GM12878 (cell line): Measurements from ENCODE around the gene USP28. TPM values are rescaled to one million over a fixed set of nuclear protein-coding genes. Genes with fewer than 3 reads are reported as not detected.

Experiments used
- CHD1 ChIP-seq: IDR thresholded peaks from 2 replicates; pipeline ENCODE4 v1.6.1; 2012; ENCODE audit warnings: low read depth, low read length, improper control_type of control experiment
- CHD2 ChIP-seq: IDR thresholded peaks from 2 replicates; pipeline ENCODE4 v1.6.1; 2011; ENCODE audit warnings: low read depth, low read length, improper control_type of control experiment, borderline replicate concordance
- HDGF ChIP-seq: fragments of 450-650 bp; IDR thresholded peaks from 2 replicates; pipeline ENCODE4 v1.6.1; 2016; ENCODE audit warnings: antibody characterized with exemption
- MXI1 ChIP-seq: fragments of 150-350 bp; IDR thresholded peaks from 2 replicates; pipeline ENCODE4 v1.6.1; 2011; ENCODE audit warnings: low read depth, mild to moderate bottlenecking, inconsistent platforms, low read length, improper control_type of control experiment
- NR2C1 ChIP-seq: fragments of 450-650 bp; IDR thresholded peaks from 2 replicates; pipeline ENCODE4 v1.6.1; 2017; ENCODE audit warnings: antibody characterized with exemption, mild to moderate bottlenecking, moderate library complexity
- PML ChIP-seq: IDR thresholded peaks from 2 replicates; pipeline ENCODE4 v1.6.1; 2012; ENCODE audit warnings: low read length, inconsistent platforms
- POLR2AphosphoS2 ChIP-seq: IDR thresholded peaks from 2 replicates; pipeline ENCODE4 v1.6.1; 2011; ENCODE audit warnings: low read depth, mild to moderate bottlenecking, low read length, improper control_type of control experiment, moderate library complexity
- RAD21 ChIP-seq: IDR thresholded peaks from 2 replicates; pipeline ENCODE4 v1.6.1; 2011; ENCODE audit warnings: mild to moderate bottlenecking, low read depth, low read length, moderate library complexity; ENCODE audit not compliant: insufficient read depth
- RBBP5 ChIP-seq: fragments of 200-600 bp; sonication (generic); conservative IDR thresholded peaks from 2 replicates; pipeline ENCODE4 v1.6.1; 2016
- SP1 ChIP-seq: IDR thresholded peaks from one replicate; pipeline ENCODE4 v1.6.1; 2011; ENCODE audit warnings: low read depth, low read length
- SRF ChIP-seq, 2 experiments: IDR thresholded peaks; 2 replicates each; pipeline ENCODE4 v1.6.1; 2011; ENCODE audit warnings: low read depth in 2 of 2, low read length in 2 of 2, mild to moderate bottlenecking in 1 of 2, moderate library complexity in 1 of 2
- ZBED1 ChIP-seq: IDR thresholded peaks from 2 replicates; pipeline ENCODE4 v1.6.1; 2016; ENCODE audit warnings: borderline replicate concordance
- ZNF384 ChIP-seq: IDR thresholded peaks from 2 replicates; pipeline ENCODE4 v1.6.1; 2012; ENCODE audit warnings: low read depth, mild to moderate bottlenecking, low read length, improper control_type of control experiment, borderline replicate concordance
- polyA plus RNA-seq, 11 experiments: library from polyadenylated mRNA; depleted of rRNA in 4 of 11; unstranded in 6 of 11; stranded (reverse) in 5 of 11; fragments of >200 nt; fragmentation: Nextera tagmentation in 4 of 11; fragmentation: Illumina TruSeq in 1 of 11; extraction: Ambion mirVana in 4 of 11; extraction: Trizol in 1 of 11; gene quantifications; 1 replicate in 1 of 11; 2 replicates in 10 of 11; pipeline versions ENCODE4 v1.2.1 to v1.2.3, GENCODE V29; 2011 to 2016; ENCODE audit warnings: inconsistent platforms in 2 of 11, missing spikeins in 2 of 11, low read depth in 1 of 11
- total RNA-seq, 4 experiments: library from RNA; depleted of rRNA in 3 of 4; stranded (reverse); fragments of >200 nt in 3 of 4; fragmentation: Illumina TruSeq in 1 of 4; extraction: Trizol in 1 of 4; gene quantifications; 2 replicates each; pipeline versions ENCODE4 v1.2.1 to v1.2.3, GENCODE V29; 2013 to 2021
- TF ChIP-seq, protein P1 (sequence below): fragments of 450-650 bp; IDR thresholded peaks from 2 replicates; pipeline ENCODE4 v1.6.1; 2016; ENCODE audit warnings: mild to moderate bottlenecking, moderate library complexity, borderline replicate concordance
- TF ChIP-seq, protein P2 (sequence below): IDR thresholded peaks from 2 replicates; pipeline ENCODE4 v1.6.1; 2012; ENCODE audit warnings: low read depth, low read length, improper control_type of control experiment
- TF ChIP-seq, protein P3 (sequence below): fragments of 450-650 bp; IDR thresholded peaks from 2 replicates; pipeline ENCODE4 v1.6.1; 2016; ENCODE audit warnings: mild to moderate bottlenecking
- TF ChIP-seq, protein P4 (sequence below): IDR thresholded peaks from 2 replicates; pipeline ENCODE4 v1.6.1; 2011; ENCODE audit warnings: borderline replicate concordance, low read depth, mild to moderate bottlenecking, moderate library complexity, low read length; ENCODE audit not compliant: insufficient read depth, poor library complexity, severe bottlenecking
- TF ChIP-seq, protein P5 (sequence below): IDR thresholded peaks from 2 replicates; pipeline ENCODE4 v1.6.1; 2012; ENCODE audit warnings: low read depth, low read length, improper control_type of control experiment
- TF ChIP-seq, protein P6 (sequence below): fragments of 450-650 bp; IDR thresholded peaks from 2 replicates; pipeline ENCODE4 v1.6.1; 2017; ENCODE audit warnings: low read depth, mild to moderate bottlenecking, moderate library complexity

Gene USP28
- total and polyA plus RNA-seq, 10 of the 15 experiments (the other 5 are each of a cell fraction or from before 2014, with no cell fraction given): 2.8 to 60.4 (median 24.1) TPM

DNA sequence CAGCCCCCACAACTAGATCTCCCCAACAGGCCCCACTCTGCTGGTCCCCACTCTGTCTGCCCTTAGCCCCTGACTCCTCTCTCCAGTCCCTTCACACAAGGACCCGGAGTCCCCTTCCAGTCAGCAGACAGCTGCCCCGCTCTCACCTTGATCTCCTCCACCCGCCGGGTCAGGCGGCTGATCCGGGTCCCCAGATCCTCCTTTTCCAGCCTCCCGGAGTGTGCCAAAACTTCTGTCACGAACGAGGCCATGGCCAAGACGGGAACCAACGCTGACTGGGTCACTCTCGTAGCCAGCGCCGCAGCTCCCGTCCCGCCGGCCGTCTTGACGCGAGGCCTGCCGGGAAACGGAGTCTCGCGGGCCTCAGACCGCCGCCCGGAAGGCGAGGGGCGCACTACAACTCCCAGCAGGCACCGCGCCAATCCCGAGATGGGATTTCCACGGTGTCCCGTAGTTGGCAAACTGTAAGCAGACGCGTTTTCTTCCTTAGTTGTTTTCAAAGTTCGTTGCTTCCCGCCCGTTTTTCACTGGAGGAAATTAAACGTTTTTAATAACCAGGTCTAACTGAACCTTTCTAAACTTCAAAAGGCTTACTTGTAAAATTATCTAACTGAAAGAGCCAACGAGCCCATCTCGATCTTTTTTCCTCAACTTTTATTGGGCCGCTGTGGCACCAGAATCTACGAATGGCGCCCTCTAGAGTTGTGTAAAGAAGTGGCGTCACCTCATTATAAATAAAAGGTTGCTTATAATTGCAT, 101.8 kb downstream of the USP28 start, which contains the start of gene ZW10 (continued):
- TF ChIP-seq, protein P1, sequence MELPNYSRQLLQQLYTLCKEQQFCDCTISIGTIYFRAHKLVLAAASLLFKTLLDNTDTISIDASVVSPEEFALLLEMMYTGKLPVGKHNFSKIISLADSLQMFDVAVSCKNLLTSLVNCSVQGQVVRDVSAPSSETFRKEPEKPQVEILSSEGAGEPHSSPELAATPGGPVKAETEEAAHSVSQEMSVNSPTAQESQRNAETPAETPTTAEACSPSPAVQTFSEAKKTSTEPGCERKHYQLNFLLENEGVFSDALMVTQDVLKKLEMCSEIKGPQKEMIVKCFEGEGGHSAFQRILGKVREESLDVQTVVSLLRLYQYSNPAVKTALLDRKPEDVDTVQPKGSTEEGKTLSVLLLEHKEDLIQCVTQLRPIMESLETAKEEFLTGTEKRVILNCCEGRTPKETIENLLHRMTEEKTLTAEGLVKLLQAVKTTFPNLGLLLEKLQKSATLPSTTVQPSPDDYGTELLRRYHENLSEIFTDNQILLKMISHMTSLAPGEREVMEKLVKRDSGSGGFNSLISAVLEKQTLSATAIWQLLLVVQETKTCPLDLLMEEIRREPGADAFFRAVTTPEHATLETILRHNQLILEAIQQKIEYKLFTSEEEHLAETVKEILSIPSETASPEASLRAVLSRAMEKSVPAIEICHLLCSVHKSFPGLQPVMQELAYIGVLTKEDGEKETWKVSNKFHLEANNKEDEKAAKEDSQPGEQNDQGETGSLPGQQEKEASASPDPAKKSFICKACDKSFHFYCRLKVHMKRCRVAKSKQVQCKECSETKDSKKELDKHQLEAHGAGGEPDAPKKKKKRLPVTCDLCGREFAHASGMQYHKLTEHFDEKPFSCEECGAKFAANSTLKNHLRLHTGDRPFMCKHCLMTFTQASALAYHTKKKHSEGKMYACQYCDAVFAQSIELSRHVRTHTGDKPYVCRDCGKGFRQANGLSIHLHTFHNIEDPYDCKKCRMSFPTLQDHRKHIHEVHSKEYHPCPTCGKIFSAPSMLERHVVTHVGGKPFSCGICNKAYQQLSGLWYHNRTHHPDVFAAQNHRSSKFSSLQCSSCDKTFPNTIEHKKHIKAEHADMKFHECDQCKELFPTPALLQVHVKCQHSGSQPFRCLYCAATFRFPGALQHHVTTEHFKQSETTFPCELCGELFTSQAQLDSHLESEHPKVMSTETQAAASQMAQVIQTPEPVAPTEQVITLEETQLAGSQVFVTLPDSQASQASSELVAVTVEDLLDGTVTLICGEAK: peak; percentile 66; the same call in 1 of the 2 replicates
- 0 out of 2 replicates have a peak, but pooled peaks have one; percentile 14 for TF ChIP-seq ZNF384
- peak; percentile 32; the same call in 1 of the 2 replicates for TF ChIP-seq RAD21
- TF ChIP-seq PML: peak; percentile 79; the same call in 1 of the 2 replicates
- TF ChIP-seq, protein P2, sequence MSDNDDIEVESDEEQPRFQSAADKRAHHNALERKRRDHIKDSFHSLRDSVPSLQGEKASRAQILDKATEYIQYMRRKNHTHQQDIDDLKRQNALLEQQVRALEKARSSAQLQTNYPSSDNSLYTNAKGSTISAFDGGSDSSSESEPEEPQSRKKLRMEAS: no peak
- TF ChIP-seq MXI1: peak; percentile 22; the same call in 1 of the 2 replicates
- TF ChIP-seq, protein P3, sequence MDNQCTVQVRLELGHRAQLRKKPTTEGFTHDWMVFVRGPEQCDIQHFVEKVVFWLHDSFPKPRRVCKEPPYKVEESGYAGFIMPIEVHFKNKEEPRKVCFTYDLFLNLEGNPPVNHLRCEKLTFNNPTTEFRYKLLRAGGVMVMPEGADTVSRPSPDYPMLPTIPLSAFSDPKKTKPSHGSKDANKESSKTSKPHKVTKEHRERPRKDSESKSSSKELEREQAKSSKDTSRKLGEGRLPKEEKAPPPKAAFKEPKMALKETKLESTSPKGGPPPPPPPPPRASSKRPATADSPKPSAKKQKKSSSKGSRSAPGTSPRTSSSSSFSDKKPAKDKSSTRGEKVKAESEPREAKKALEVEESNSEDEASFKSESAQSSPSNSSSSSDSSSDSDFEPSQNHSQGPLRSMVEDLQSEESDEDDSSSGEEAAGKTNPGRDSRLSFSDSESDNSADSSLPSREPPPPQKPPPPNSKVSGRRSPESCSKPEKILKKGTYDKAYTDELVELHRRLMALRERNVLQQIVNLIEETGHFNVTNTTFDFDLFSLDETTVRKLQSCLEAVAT: 0 out of 2 replicates have a peak, but pooled peaks have one; percentile 13
- peak; percentile 75 for TF ChIP-seq NR2C1
- TF ChIP-seq SP1: peak; percentile 63
- no peak for TF ChIP-seq ZBED1
- TF ChIP-seq CHD2: peak; percentile 95
- peak; percentile 57; the same call in 1 of the 2 replicates for TF ChIP-seq POLR2AphosphoS2
- 0 out of 4 replicates have a peak, but pooled peaks of 1 of the 2 experiments have one; percentile 43 for TF ChIP-seq SRF (IDR thresholded peaks at IDR 0.05; ENCODE audit: low read depth in 2 of 2, low read length in 2 of 2)
- TF ChIP-seq, protein P4, sequence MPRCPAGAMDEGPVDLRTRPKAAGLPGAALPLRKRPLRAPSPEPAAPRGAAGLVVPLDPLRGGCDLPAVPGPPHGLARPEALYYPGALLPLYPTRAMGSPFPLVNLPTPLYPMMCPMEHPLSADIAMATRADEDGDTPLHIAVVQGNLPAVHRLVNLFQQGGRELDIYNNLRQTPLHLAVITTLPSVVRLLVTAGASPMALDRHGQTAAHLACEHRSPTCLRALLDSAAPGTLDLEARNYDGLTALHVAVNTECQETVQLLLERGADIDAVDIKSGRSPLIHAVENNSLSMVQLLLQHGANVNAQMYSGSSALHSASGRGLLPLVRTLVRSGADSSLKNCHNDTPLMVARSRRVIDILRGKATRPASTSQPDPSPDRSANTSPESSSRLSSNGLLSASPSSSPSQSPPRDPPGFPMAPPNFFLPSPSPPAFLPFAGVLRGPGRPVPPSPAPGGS: no peak
- TF ChIP-seq HDGF: 0 out of 2 replicates have a peak, but pooled peaks have one; percentile 59
- TF ChIP-seq, protein P5, sequence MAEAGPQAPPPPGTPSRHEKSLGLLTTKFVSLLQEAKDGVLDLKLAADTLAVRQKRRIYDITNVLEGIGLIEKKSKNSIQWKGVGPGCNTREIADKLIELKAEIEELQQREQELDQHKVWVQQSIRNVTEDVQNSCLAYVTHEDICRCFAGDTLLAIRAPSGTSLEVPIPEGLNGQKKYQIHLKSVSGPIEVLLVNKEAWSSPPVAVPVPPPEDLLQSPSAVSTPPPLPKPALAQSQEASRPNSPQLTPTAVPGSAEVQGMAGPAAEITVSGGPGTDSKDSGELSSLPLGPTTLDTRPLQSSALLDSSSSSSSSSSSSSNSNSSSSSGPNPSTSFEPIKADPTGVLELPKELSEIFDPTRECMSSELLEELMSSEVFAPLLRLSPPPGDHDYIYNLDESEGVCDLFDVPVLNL: peak; percentile 83
- no peak for TF ChIP-seq CHD1
- TF ChIP-seq RBBP5: no peak
- TF ChIP-seq, protein P6, sequence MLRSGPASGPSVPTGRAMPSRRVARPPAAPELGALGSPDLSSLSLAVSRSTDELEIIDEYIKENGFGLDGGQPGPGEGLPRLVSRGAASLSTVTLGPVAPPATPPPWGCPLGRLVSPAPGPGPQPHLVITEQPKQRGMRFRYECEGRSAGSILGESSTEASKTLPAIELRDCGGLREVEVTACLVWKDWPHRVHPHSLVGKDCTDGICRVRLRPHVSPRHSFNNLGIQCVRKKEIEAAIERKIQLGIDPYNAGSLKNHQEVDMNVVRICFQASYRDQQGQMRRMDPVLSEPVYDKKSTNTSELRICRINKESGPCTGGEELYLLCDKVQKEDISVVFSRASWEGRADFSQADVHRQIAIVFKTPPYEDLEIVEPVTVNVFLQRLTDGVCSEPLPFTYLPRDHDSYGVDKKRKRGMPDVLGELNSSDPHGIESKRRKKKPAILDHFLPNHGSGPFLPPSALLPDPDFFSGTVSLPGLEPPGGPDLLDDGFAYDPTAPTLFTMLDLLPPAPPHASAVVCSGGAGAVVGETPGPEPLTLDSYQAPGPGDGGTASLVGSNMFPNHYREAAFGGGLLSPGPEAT: peak; percentile 84
